NCI-H2196 (cell line): Measurements from ENCODE around the gene FOXJ1.

Experiments used
- DNase-seq: peaks from one replicate; lab custom pipeline; 2025; ENCODE audit not compliant: unreplicated experiment; lab: John Stamatoyannopoulos, UW

Gene FOXJ1

DNA sequence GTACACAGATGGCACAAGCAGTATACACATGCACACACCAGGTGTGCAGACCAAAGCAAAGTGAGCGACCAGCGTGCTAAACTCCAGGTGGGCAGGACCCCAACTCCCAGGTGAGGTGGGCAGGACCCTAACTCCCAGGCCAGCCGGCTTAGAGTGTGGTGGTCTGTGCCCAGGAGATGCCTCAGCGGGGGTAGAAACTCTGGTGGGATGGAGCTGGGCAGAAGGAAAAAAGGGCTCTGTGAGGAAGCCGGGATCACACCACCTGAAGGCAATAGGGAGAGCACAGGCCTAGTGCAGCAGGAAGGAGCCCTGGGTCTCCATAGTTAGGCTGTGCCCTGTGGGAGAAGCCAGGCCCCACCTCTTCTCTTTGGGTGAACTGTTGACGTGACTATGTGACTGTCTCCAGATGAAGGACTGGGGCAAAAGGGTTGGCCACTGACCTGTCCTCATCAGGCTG is 1.6 kb upstream of the FOXJ1 start:
- no peak for DNase-seq

DNA sequence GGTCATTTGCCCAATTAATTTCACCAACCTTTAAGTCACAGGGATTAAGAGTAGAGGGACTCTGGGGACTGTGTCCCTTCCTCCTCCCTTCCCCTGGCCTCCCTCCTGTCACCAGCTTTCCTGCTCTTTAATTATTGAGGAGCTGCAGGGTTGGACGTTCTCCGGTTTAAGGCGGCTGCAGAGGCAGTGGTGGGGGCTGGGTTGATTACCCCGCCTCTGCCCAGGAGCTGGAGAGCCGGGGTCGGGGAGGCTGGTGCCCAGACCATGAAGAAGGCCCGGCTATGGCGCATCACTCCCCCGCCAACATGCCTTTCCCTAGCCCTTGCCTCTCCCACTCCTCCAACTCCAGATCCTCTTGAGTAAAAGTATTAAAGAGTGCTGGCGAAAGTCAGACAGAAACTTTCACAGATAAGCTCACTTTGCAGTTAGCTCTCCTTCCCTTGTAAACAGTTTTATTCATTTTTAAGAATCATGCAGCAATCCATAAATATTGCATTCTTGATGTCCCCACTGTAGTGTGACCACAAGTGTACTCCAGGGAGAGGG is 1.1 kb upstream of the FOXJ1 start:
- DNase-seq = peak; percentile 23

DNA sequence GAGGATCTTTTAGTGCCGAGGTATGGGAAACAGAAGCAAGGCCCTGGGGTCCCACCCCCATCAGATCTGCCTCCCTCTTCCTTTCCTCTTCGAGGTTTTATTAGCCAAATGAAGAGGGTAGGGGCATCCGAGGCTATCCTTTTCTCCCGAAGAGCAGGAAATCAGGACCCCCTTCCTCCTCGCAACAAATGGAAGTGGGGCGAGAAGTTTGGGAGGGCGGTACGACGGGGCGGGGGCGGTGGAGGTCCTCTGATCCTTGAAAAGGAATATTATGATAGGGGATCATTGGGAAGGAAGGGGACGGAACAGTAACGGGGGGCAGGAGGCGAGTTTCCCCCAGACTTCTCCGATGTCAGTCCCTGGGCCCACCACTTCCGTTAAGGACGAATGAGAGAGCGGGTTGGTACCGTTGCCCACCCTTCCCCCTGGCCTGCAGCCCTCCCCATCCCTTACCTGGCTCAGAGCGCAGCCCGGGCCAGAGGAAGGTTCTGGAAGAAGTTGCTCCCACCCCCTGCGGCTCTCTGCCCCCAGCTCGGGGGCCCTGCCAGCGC is 309 bp downstream of the FOXJ1 start:
- no peak for DNase-seq

DNA sequence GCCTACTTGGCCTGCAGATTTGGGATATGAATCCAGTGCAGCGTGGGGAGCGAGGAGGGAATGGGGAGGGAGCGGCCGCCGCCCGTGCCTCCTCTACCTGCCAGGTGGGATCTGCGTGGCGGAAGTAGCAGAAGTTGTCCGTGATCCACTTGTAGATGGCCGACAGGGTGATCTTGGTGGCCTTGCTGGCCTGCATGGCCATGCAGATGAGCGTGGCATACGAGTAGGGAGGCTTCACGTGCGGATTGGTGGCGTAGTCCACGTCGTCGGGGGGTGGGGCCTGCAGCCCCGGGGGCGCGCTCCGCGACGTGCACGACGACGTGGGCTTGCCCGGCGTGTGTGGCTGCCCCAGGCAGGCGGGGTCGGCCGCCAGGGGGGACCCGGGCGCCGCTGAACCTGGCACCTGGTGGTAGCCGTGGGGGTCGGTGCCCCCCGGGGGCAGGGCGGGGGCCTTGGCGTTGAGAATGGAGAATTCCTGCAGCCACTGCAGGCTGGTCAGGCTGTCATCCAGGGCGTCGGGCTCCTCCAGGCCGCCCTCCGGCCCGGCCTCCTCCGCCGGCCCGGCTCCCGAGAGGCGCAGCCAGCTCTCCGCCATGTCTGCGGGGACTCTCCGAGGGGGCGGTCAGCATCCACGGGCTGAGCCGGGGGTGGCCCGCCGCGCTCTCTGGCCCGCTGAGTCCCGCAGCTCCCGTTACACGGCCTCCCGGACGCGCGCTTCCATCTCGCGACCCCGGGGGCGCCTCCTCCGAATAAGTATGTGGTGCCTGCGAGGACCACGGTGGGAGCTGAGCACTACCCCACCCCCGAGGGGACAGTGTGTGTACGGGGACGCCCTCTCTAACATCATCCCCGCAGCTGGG is 1.0 kb downstream of the FOXJ1 start:
- peak; percentile 95 for DNase-seq

DNA sequence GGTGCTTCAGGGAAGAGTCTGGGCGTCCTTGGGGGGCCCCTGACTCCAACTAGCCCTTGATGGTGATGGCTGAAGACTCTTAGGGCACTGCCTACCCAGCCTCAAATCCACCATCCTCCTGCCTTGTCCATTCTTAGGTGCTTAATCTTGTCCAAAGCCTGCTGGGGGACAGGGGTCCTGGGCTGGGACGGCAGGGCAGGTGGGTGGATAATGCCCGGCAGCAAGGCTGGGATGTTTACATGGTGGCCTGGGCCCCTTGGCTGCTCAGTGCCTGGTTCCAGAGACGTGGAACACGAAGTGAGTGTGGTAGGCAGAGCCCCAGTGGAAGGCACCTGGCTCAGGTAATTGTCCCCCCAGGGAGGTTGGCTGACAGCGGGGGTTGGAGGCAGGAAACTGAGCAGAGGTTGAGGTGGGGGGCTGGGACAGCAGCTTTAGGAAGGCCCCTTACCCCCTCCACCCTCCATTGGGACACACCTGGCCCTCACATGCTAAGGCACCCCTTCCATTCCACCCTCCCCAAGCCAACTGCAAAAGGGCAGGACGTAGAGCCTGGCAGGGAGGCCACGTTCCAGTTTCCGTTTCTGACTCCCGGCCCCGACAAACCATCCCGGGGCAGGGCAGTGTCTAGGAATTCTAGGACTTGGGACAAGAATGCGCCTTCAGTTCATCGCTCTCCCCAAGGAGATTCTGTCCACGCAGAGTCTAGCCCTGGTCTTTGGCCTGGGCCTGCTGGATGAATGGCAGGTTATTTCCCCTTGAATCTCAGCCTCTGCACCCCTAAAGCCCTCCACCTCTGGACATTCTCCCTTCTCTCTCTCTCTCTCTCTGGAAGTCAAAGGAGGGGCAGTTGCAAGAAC is 1.9 kb downstream of the FOXJ1 start:
- DNase-seq = peak; percentile 29

DNA sequence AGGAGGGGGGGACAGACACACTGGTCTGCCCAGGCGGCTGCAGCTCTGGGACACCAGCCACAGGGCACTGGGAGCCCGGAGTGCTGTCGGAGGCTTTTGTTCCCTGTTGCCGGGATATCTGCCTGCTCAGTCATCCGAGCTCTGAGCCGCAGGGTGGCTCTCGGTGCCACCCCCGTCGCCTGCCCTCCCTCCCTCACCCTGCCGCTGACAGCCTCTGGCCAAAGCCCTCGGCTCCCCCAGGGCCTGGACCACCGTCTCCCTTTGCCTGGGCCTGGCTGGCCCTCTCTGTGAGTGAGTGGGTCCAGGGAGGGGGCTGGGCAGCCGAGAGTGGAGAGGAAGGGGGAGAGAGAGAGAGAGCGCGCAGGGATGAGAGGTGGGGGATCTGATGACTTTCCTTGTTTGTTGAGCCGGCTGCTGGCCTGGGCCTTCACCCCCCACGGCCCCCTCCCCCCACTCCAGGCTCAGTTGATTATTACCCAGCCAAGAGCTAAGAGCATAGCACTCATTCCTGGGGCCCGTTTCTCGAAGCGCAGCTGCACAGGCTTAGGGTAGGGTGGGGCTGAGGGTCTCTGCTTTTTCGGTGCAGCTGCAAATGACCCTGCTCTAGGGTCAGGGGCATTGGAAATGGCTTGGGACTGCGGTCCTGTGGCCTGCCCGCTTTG is 2.7 kb downstream of the FOXJ1 start:
- DNase-seq = peak; percentile 71

DNA sequence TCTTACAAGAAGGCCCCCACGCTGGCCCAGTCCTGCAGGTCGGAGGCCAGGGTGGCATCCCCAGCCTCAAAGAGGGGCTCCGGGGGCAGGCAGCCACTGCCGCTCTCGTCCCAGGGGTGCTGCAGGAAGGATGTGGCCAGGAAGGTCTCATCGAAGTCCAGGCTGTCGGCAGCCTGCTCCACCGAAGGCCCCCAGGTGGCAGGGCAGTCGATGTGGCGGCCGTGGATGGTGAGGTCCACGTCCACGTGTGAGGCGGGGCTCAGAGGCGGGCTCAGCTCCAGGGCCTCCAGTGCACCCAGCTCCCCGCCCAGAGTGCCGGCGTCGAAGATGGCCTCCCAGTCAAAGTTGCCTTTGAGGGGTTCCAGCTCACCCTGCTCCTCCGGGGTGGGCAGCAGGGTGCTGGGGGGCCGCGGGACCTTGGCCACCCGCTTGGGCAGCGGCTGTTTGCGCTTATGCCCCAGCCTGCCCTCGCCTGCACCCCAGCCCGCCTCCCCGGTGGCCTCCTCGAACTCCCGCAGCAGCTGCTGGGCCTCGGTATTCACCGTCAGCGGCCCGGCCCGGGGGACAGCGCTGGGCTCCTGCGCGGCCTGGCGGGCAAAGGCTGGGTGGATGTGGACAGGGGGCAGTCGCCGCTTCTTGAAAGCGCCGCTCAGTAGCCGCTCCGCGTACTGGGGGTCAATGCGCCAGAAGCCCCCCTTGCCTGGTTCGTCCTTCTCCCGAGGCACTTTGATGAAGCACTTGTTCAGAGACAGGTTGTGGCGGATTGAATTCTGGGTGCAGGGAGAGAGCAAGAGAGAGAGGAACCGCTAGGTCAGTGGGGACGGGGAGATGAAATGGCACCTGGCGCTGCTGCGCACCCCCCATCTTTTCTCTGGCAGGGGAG is 3.5 kb downstream of the FOXJ1 start:
- DNase-seq = no peak

DNA sequence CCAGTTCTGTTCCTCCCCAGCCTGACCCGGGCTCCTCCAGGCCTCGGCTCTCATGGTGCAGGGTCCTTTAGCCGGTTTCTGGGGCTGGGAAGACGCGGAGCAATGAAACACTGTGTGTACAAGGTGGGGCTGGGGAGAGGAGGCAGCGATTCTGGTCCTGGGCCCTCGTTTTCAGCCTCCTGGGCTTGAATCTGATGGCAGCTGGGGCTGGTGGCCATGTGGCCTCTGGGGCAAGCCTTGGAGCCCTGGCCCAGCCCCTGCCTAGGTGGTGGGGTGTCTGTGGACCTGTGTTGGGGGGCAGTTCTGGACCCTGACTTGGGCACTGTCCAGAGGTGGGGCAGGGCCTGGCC is 4.1 kb downstream of the FOXJ1 start:
- DNase-seq = no peak

DNA sequence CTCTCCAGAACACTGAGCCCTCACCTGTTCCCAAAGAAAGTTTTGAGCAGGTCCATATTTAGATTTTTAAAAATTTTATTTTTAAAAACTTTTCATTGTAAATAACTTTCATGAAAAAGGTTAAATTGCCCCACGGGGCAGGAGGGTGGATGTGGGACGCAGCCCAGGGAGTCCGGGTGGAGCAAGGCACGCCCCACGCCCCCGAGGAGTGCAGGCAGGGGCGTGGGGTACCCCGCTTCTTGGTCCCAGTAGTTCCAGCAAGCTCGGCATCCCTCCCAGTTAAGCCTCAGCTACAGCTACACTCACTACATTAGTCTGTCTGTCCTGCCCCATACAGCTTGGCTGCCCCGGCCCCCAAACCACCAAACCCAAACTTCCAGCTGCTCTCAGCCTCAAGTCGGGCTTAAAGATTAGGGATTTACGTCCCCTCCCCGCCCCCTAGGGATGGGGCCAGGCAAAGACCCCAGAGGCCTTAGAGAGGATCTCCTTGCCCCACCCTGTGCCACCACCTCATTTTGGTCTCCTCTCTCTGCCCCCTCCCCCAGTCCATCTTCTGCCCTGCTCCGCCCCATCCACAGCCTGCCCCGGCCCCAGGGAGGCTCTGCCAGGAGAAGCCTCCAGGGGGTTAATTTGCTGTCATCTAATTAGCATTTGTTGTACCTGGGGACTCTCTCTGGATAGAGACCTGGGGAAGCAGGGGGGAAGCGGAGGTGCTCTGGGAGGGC is 4.6 kb downstream of the FOXJ1 start:
- DNase-seq = no peak

DNA sequence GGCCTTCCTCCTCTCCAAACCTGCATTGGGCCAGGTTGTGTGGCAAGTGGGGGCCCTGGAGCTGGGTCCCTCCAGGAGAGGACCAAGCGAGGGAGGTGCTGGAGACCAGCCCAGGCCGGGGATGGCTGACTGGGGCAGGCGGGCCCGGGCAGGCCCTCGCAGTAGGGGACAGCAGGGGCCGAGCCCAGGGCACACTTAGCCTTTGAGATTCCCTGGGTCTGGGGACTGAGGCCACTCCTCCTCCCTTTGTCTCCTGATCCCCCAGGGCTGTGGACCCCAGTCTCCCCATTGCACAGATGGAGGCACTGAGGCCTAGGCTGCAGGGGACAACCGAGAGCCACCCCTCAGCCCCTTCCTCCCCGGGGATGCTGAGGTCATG is 5.2 kb downstream of the FOXJ1 start:
- no peak for DNase-seq

DNA sequence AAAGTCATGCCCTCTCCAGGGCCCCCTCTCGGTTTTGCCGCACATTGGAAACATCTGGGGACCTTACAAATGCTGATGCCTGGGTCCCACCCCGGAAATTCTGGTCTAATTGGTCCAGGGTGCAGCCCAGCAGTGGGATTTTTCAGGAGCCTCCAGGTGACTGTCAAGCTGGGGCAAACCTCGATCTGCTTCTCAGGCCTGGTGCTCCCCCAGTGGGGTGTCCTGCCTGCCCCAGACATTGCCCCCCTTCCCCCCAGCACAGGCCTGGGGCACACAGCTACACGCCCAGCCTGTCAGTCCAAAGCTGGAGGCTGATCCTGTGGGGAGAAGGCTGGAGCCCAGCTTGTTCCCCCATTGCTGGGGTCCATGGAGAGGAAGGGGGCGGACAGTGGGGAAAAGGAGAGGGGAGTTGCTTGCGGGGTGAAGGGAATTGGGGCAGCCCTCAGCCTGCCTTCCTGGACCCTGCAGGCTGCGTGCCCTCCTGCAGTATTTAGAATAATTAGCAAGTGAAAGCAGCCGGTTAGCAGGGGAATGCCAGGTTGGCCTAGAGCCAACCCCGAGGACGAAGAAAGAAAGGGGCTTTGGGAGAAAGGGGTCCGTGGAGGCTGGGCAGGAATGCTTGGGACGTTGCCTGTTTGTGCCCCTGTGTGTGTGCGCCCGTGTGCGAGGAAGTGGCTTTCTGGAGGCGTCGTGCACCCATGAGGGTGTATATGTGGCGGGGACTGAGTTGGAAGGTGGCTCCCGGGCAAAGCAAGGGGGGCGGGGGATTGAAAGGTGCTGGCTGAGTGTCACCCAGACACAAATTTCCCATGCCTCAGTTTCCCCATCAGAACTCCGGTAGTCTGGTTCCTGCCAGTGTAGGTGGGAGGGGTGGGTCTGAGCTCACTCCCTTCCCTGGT is 5.9 kb downstream of the FOXJ1 start:
- no peak for DNase-seq

DNA sequence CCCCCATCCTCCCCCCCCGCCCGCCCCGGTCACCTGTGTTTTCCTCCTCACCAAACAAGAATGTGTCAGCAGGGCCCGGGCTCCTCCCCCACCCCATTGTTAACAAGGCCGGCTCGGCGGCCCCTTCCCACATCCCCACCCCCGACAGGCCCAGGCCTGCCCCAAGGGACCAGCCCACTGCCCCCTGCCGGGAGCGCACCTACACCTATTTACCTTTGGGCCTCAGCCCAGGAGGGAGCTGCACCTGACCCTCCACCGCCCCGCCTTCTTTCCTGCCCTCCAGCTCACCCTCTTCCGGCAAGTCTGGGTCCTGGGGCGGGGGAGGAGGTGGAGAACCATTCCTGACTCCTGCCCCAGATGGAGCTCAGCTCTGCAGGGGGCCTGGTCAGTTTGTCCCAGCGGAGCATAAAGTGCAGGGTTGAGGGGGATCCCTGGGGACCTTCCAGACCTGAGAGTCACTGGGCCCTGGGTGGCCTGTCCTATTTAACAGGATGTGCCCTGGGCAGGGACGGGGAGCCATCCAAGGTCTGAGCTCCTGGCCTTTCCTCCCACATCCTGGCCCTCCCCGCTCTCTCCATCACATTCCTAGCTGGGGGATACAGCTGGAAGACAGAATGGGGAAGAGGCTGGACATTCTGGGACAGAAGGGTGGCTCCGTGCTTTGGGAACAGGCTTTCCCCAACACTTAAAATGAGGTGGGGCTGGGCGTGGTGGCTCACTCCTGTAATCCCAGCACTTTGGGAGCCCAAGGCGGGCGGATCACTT is 8.3 kb downstream of the FOXJ1 start:
- DNase-seq = peak; percentile 97

DNA sequence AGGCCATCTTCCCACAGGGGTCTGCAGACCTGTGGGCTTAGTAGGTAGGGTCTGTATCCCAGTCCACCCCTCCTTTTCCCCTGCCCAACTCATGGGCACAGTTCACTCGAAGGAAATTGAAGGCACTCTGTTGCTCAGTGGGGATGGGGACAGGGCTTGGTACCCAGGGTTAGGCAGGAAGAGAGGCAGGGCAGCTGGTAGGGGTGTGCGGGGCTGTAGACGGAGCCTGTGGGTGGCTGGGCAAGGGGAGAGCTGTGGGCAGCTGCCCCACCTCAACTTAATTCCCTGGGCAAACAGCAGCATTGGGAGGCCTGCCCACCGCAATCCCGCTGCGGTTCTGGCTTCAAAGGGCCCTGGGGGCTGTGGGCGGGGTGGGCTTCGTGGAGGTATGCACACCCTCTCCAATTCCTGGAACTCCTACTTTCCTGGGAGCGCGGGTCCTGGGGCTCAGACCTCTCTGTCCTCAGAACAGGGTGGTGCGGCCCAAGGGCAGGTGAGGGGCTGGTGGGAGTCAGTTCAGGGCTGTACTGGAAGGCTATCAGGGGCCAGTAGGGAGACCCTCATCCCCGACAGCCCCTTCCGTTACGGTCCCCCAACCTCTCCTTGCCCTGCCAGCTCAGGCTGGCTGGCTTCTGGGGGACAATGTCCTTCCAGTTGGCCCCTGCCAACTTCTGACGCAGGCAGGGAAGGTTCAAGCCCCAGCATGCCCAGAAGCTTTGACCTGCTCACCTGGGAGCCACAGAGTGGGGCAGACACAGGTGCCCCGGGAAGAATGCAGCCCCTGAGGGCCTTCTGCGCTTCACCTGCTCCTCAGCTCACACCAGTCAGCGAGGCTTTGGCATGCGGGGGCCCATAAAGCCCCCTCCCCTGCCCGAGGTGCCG is 9.1 kb downstream of the FOXJ1 start:
- peak; percentile 95 for DNase-seq

DNA sequence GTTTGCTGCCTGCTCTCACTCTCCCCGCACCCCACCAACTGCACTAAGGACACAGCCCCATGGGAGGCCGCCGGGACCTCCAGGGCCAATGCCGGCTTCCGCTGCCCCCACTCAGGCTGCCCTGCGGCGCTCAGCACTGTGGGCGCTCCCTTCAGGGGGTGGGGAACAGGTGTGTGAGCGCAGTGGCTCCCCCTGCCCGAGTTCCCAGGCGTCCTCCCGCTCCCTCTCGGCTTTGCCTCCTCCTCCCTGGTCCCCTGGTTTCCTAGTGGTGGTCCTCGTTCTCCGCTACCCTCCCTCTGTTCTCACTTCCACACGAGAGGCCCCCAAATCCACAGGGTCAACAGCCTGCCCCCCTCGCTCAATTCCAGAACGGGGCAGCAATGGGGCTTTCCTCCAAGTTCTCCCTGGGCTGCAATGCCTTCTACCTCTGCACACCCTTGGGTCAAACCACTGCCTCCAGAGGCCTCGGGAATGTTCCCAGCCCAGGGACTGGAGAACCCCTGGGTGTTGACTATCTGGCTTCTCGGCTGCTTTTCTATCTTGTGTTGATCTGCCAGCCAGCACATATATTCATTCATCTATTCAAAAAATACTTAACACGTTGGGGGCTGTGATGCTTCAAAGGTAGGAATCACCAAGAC is 9.9 kb downstream of the FOXJ1 start:
- no peak for DNase-seq

DNA sequence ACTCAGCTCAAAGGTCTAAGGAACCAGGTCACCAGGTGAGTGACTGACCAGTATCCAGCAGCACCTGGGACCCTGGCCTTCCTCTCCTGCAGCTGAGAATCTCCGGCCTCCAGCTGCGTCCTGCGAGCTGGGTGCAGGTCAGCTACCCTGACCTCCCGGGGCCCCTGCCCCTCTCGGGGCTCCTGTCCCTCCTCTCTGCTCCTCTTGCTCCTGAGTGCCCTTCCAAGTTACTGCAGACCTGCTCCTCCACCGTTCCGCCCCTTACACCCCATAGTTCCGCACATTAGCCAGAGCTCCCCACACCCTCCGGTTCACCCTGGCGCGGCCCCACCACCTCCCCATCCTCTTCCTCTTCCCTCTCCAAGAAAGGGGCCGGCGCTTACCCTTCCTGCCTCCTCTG is 10.6 kb downstream of the FOXJ1 start:
- DNase-seq = no peak

DNA sequence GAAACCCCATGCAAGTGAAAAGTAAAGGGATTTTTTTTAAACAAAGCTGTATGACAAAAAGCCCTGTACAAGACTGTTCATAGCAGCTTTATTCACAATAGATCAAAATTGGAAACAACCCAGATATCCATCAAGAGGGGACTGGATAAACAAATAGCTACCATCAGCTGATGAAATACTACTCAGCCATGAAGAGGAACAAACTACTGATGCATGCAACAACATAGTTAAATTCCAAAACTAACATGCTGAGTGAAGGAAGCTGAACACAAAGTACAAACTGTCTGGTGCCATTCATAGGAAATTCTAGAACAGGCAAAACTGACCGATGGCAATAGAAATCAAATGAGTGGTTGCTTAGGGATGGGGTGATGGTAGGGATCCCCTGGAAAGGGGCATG is 15.1 kb downstream of the FOXJ1 start:
- no peak for DNase-seq

DNA sequence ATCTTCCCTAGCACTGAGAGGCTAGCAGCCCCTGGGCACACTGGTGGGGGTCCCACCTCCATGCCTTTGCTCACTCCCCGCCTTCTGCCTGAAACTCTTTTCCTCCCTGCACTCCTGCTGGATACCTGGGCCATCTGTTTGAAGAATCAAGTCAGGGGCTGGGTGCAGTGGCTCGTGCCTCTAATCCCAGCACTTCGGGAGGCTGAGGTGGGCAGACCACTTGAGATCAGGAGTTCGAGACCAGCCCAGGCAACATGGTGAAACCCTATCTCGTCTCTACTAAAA is 15.7 kb downstream of the FOXJ1 start:
- DNase-seq = no peak
